Parathyroid adenoma (tissue), 2 donors: ENCODE measurements around the gene CNTNAP1.

Experiments
- H2AFZ ChIP-seq: fragments of 300-600 bp; sonication (generic); one replicate; pipeline ENCODE4 v1.7.0; 2017; ENCODE audit warnings: antibody characterized with exemption, mild to moderate bottlenecking
- H3K27ac ChIP-seq: fragments of 300-600 bp; sonication (generic); one replicate; pipeline ENCODE4 v1.7.0; 2017
- H3K27me3 ChIP-seq: fragments of 300-600 bp; sonication (generic); one replicate; pipeline ENCODE4 v1.7.0; 2017; ENCODE audit warnings: low read length; ENCODE audit not compliant: control insufficient read depth, insufficient read depth
- H3K36me3 ChIP-seq: fragments of 300-600 bp; sonication (generic); one replicate; pipeline ENCODE4 v1.7.0; 2017; ENCODE audit warnings: low read length; ENCODE audit not compliant: control insufficient read depth, insufficient read depth
- H3K4me1 ChIP-seq: fragments of 300-600 bp; sonication (generic); one replicate; pipeline ENCODE4 v1.7.0; 2017; ENCODE audit warnings: control low read depth
- H3K4me2 ChIP-seq: fragments of 300-600 bp; sonication (generic); one replicate; pipeline ENCODE4 v1.7.0; 2017; ENCODE audit warnings: low read length
- H3K4me3 ChIP-seq: fragments of 300-600 bp; sonication (generic); one replicate; pipeline ENCODE4 v1.7.0; 2017; ENCODE audit warnings: low read depth, low read length
- H3K79me2 ChIP-seq: fragments of 300-600 bp; sonication (generic); one replicate; pipeline ENCODE4 v1.7.0; 2017; ENCODE audit warnings: control low read depth
- H3K9ac ChIP-seq: fragments of 300-600 bp; sonication (generic); one replicate; pipeline ENCODE4 v1.7.0; 2017; ENCODE audit warnings: mild to moderate bottlenecking
- H3K9me3 ChIP-seq: fragments of 300-600 bp; sonication (generic); one replicate; pipeline ENCODE4 v1.7.0; 2017; ENCODE audit warnings: low read length; ENCODE audit not compliant: control insufficient read depth
- TF ChIP-seq, protein P1 (sequence below): fragments of 300-600 bp; sonication (generic); IDR thresholded peaks from one replicate; pipeline ENCODE4 v1.7.0; 2017; ENCODE audit warnings: antibody characterized with exemption, mild to moderate bottlenecking
- donor health status: primary hyperparathyroidism.

Gene CNTNAP1

DNA sequence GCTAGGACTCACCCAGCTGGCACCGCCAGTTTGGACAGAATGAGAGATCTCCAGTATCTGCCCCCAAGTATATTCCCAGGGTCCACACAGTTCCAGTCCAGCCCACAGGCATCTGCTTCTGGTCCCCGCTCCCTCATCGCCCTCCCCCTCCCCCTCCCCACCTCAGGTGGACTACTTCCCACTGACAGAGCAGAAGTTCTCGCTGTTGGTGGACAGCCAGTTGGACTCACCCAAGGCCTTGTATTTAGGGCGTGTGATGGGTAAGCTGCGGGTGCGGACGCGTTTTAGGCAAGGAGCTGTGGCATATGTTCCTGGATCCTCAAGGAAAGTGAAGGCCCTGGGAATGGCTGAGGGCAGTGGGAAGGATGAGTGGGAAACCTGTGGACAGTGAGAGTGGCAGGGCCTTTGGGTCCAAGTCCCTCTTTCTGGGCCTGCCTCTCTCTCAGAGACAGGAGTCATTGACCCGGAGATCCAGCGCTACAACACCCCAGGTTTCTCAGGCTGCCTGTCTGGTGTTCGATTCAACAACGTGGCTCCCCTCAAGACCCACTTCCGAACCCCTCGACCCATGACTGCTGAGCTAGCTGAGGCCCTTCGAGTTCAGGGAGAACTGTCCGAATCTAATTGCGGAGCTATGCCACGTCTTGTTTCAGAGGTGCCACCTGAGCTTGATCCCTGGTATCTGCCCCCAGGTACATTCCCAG lies 14.9 kb downstream of the CNTNAP1 start:
- no peaks in the 10 kb centered on the region for H3K36me3 ChIP-seq
- no peaks in the 10 kb centered on the region for H3K79me2 ChIP-seq
- TF ChIP-seq, protein P1, sequence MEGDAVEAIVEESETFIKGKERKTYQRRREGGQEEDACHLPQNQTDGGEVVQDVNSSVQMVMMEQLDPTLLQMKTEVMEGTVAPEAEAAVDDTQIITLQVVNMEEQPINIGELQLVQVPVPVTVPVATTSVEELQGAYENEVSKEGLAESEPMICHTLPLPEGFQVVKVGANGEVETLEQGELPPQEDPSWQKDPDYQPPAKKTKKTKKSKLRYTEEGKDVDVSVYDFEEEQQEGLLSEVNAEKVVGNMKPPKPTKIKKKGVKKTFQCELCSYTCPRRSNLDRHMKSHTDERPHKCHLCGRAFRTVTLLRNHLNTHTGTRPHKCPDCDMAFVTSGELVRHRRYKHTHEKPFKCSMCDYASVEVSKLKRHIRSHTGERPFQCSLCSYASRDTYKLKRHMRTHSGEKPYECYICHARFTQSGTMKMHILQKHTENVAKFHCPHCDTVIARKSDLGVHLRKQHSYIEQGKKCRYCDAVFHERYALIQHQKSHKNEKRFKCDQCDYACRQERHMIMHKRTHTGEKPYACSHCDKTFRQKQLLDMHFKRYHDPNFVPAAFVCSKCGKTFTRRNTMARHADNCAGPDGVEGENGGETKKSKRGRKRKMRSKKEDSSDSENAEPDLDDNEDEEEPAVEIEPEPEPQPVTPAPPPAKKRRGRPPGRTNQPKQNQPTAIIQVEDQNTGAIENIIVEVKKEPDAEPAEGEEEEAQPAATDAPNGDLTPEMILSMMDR, result no peak

DNA sequence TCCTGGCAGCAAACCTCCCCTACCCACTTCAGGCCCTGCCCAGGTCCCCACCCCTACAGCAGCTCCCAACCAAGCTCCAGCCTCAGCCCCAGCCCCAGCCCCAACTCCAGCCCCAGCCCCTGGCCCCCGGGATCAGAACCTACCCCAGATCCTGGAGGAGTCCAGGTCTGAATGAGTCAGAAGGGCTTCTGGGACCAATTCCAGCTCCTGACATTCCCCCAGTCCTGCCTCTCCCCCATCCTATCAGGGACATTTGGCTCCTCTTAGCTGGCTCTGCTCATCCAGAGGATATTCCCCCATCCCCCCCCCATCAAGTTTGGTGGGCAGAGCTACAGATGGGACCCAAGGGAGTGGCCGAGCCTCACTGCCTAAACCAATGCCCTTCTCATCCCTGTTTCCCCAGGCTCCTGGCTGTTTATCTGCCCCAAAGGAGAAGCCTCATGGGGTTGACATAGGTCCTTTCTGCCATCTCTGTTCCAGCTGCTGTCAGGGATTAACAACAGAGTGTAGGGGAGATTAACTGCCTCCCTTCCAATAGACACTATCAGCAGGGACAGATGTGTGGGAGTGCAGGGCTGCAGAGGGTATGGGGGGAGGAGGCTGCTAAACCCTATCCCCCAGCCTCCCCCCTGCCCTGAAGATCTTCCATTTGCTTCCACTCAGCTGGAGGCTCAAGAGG lies 16.5 kb downstream of the CNTNAP1 start:
- H3K9me3 ChIP-seq, result no peaks in the 10 kb centered on the region
- TF ChIP-seq, protein P1, result no peak
- H3K36me3 ChIP-seq, result no peaks in the 10 kb centered on the region
- H3K27ac ChIP-seq, result no peak overlapping the region
- H3K9ac ChIP-seq, result no peak overlapping the region
- H3K27me3 ChIP-seq, result no peaks in the 10 kb centered on the region
- H3K79me2 ChIP-seq, result no peaks in the 10 kb centered on the region
- no peak overlapping the region for H3K4me2 ChIP-seq
- H3K4me1 ChIP-seq, result no peaks in the 10 kb centered on the region
- H2AFZ ChIP-seq, result no peak overlapping the region
- no peak overlapping the region for H3K4me3 ChIP-seq

More for the DNA sequence above, 14.9 kb downstream of the CNTNAP1 start:
- no peaks in the 10 kb centered on the region for H3K9me3 ChIP-seq
- H3K27ac ChIP-seq, result no peak overlapping the region
- no peaks in the 10 kb centered on the region for H3K27me3 ChIP-seq
- no peak overlapping the region for H3K9ac ChIP-seq
- no peak overlapping the region for H2AFZ ChIP-seq
- no peaks in the 10 kb centered on the region for H3K4me1 ChIP-seq
- H3K4me2 ChIP-seq, result no peak overlapping the region
- H3K4me3 ChIP-seq, result no peak overlapping the region

DNA sequence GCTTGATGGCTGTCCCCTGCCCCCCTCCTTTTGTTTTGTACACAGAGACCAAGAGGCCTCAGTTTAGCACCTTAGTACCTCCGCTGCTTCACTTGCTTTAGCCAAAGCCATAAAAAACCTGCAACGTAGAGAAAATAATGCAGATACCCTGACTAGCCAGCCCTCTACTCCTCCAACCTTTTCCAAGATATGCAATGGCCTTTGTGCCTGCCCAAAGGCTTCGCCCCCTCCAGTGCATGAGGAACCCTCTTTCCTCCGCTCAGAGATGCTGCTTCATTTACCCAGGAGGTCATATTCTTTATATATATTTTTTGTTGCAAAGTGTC lies 17.0 kb downstream of the CNTNAP1 start:
- Histone ChIP-seq H3K36me3 (no peaks in the 10 kb centered on the region), H3K27me3 (no peaks in the 10 kb centered on the region), H3K27ac (no peak overlapping the region), H3K9ac (no peak overlapping the region), H3K4me2 (no peak overlapping the region), H3K79me2 (no peaks in the 10 kb centered on the region), H3K9me3 (no peaks in the 10 kb centered on the region), H2AFZ (no peak overlapping the region), H3K4me3 (no peak overlapping the region), H3K4me1 (no peaks in the 10 kb centered on the region)
- TF ChIP-seq, protein P1, result no peak

DNA sequence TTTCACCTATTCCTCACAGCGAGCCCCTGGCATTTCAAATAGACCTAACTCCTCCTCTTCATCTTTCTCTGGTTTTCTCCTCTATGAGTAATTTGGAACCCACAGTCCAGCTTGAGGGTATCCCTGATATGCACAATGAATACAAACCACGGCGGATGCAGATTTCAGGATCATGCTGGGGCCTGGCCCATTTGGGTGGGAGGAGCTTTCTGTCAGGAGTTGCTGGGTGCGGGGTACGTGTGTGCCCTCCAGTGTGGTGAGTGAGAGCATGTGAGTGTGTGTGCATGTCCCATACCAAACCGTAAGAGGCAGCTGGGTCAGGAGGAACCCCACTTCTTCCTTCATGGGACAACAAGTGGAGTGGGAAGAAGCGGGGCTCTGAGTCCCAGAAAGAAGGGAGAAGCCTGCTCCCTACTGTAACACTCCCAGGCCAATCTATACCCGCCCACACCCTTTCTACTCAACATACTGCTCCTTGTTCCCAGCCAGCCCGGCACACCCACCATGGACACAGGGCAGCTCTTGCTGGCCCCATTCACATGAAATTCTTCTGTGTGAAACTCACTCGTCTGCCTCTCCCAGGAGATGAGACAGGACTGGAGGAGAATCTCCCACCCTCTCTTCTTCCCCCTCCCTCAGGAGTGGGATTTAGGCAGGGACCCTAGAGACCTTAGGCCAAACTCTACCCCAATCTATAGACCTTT lies 18.4 kb downstream of the CNTNAP1 start:
- Histone ChIP-seq H2AFZ (no peak overlapping the region), H3K4me2 (no peak overlapping the region), H3K4me1 (no peaks in the 10 kb centered on the region), H3K9me3 (no peaks in the 10 kb centered on the region), H3K27me3 (no peaks in the 10 kb centered on the region), H3K79me2 (no peaks in the 10 kb centered on the region), H3K9ac (no peak overlapping the region), H3K4me3 (no peak overlapping the region), H3K27ac (no peak overlapping the region), H3K36me3 (no peaks in the 10 kb centered on the region)
- TF ChIP-seq, protein P1, result no peak
